Measurements from ENCODE around the gene CKB.

CKB gene

GRCh38 chr14:103510724-103511693, 11.6 kb downstream of the CKB start:
- DNase-seq, result no peak

GRCh38 chr14:103509864-103510723, 12.5 kb downstream of the CKB start:
- DNase-seq, result no peak

- DNase-seq, result no peak
Measured at GRCh38 chr14:103508521-103509329, 13.9 kb downstream of the CKB start.

GRCh38 chr14:103507751-103508150, 14.9 kb downstream of the CKB start:
- DNase-seq, result no peak

GRCh38 chr14:103504991-103505565, 17.6 kb downstream of the CKB start:
- DNase-seq, result no peak

- DNase-seq, result no peak
Measured at GRCh38 chr14:103503296-103503695, 19.3 kb downstream of the CKB start.

GRCh38 chr14:103502877-103503276, 19.8 kb downstream of the CKB start:
- DNase-seq, result no peak

GRCh38 chr14:103501921-103502669, 20.5 kb downstream of the CKB start:
- no peak for DNase-seq

GRCh38 chr14:103501041-103501870, 21.4 kb downstream of the CKB start:
- no peak for DNase-seq

- peak; percentile 53 to 86 for DNase-seq
Measured at GRCh38 chr14:103500148-103500990, 22.3 kb downstream of the CKB start.

- no peak for DNase-seq
Measured at GRCh38 chr14:103499709-103500108, 22.9 kb downstream of the CKB start.

- no peak for DNase-seq
Measured at GRCh38 chr14:103496776-103497175, 25.9 kb downstream of the CKB start.

GRCh38 chr14:103495854-103496253, 26.8 kb downstream of the CKB start:
- no peak for DNase-seq

GRCh38 chr14:103492156-103492925, 30.3 kb downstream of the CKB start:
- no peak for DNase-seq

GRCh38 chr14:103491691-103492090, 30.9 kb downstream of the CKB start:
- no peak for DNase-seq

- no peak for DNase-seq
Measured at GRCh38 chr14:103489621-103490020, 33.0 kb downstream of the CKB start.

- DNase-seq, result no peak
Measured at GRCh38 chr14:103488960-103489359, 33.7 kb downstream of the CKB start.

GRCh38 chr14:103488071-103488470, 34.6 kb downstream of the CKB start:
- no peak for DNase-seq

- no peak for DNase-seq
Measured at GRCh38 chr14:103485504-103485903, 37.1 kb downstream of the CKB start.

Measured in SHP77 (cell line).